Activated T-helper 2 cell treated with anti-CD3 and anti-CD28 coated beads, Interferon-gamma antibody, Interleukin-2, Interleukin-4, amounts not matched to agents 10 μg/mL and 5 μg/mL and 100 μg/mL, durations not matched to agents 14 hours and 24 hours and 36 hours (primary cell): ENCODE data around the gene RAB26. TPM values are rescaled to one million over a fixed set of nuclear protein-coding genes. Genes with fewer than 3 reads are reported as not detected.

Experiments
- DNase-seq: peaks from one replicate; pipeline ENCODE4 v3.0.0; 2021; ENCODE audit warnings: low spot score
- H3K27ac Mint-ChIP-seq: one replicate; pipeline ENCODE4 v1.8.0; 2021; ENCODE audit warnings: mixed read lengths
- H3K27me3 Mint-ChIP-seq: one replicate; pipeline ENCODE4 v1.8.0; 2021; ENCODE audit warnings: low read depth, mixed read lengths
- H3K36me3 Mint-ChIP-seq: one replicate; pipeline ENCODE4 v1.8.0; 2021; ENCODE audit warnings: low read depth, mixed read lengths
- H3K4me1 Mint-ChIP-seq: one replicate; pipeline ENCODE4 v1.8.0; 2021; ENCODE audit warnings: low read depth, mixed read lengths
- H3K4me3 Mint-ChIP-seq: one replicate; pipeline ENCODE4 v1.8.0; 2021; ENCODE audit warnings: low read depth, mild to moderate bottlenecking, moderate library complexity, mixed read lengths
- H3K9me3 Mint-ChIP-seq: one replicate; pipeline ENCODE4 v1.8.0; 2021; ENCODE audit warnings: mixed read lengths
- intact Hi-C: fragments of 100-400 bp; cut with micrococcal nuclease; formaldehyde crosslinking; loops from one replicate; pipeline ENCODE4 v1.15.1; 2023
- total RNA-seq: library from RNA; stranded (reverse); gene quantifications from 2 replicates; pipeline ENCODE4 v1.2.3, GENCODE V29; 2022

RAB26 gene
- total RNA-seq, 1 donor from 2014 or later, result 0.59 TPM

DNA sequence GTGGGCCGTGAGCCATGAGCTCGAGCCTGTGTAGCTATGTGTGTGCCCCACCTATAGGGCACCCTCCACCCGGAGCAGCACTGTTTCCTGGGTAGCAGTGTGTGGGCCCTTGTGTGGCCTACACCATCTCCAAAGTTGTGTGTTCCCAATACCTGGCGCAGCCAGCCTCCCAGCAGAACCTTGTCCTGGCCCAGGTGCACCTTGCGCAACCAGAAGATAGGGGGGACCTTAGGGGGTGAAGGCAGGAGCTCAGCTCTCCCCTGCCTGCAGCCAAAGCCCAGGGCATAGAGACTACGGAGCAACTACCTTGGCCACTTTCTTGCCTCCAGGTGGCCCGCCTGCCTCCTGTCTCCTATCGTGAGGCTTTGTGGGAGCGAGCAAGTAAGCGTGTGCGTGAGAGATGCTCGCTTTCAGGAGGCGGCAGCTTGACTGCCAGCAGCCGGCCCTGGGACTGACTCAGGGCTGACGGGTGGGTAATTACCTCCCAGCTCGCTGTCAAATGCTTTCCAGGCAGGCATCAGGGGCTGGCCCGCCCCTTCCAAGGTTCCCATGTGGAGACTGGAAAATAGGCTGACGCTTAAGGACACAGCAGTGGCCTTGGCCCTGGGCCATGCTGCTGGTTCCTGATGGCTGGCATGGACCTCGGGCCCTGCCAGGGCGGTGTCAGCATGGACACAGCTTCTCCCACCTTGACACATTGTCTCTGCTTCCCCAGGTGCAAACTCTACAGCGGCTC lies 26.1 kb downstream of the RAB26 start:
- H3K36me3 Mint-ChIP-seq, result peaks cover 20% of the 10 kb centered on the region
- no peaks in the 10 kb centered on the region for H3K27me3 Mint-ChIP-seq
- H3K27ac Mint-ChIP-seq, result no peak overlapping the region
- no peak overlapping the region for H3K4me3 Mint-ChIP-seq
- intact Hi-C loops, result no loop called here
- no peaks in the 10 kb centered on the region for H3K9me3 Mint-ChIP-seq
- no peak for DNase-seq
- H3K4me1 Mint-ChIP-seq, result no peaks in the 10 kb centered on the region

GRCh38 chr16:2175454-2175853 lies 27.0 kb downstream of the RAB26 start:
- peaks cover 20% of the 10 kb centered on the region for H3K36me3 Mint-ChIP-seq
- intact Hi-C loops, result no loop called here
- no peak overlapping the region for H3K27ac Mint-ChIP-seq
- H3K4me3 Mint-ChIP-seq, result no peak overlapping the region
- no peak for DNase-seq
- no peaks in the 10 kb centered on the region for H3K27me3 Mint-ChIP-seq
- no peaks in the 10 kb centered on the region for H3K9me3 Mint-ChIP-seq
- no peaks in the 10 kb centered on the region for H3K4me1 Mint-ChIP-seq

GRCh38 chr16:2176047-2176446 lies 27.6 kb downstream of the RAB26 start:
- intact Hi-C loops, result no loop called here
- Mint-ChIP-seq H3K9me3 (no peaks in the 10 kb centered on the region), H3K4me3 (no peak overlapping the region), H3K27ac (no peak overlapping the region), H3K36me3 (peaks cover 20% of the 10 kb centered on the region), H3K4me1 (no peaks in the 10 kb centered on the region), H3K27me3 (no peaks in the 10 kb centered on the region)
- no peak for DNase-seq

DNA sequence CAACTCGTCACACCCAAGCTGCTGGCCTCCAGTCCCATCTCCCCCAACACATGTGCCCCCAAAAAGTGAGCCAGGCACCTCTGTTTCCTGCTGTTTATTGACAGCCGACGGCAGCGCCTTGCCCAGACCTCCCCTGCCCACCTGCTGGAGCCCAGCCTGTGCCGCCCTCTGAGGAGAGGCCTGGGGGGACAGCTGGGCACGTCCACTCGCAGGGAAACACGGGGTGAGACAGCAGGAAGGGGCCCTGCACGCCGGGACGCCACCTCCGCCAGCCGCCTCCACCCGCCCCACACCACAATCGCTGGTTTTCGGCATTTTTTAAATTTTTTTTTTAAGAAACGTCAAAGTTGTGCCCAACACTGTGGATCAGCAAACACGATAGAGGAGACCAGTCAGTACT lies 28.7 kb downstream of the RAB26 start:
- intact Hi-C loops, result no loop called here
- peaks cover 20% of the 10 kb centered on the region for H3K36me3 Mint-ChIP-seq
- H3K27me3 Mint-ChIP-seq, result no peaks in the 10 kb centered on the region
- no peaks in the 10 kb centered on the region for H3K9me3 Mint-ChIP-seq
- no peaks in the 10 kb centered on the region for H3K4me1 Mint-ChIP-seq
- no peak overlapping the region for H3K4me3 Mint-ChIP-seq
- no peak overlapping the region for H3K27ac Mint-ChIP-seq
- DNase-seq, result no peak

DNA sequence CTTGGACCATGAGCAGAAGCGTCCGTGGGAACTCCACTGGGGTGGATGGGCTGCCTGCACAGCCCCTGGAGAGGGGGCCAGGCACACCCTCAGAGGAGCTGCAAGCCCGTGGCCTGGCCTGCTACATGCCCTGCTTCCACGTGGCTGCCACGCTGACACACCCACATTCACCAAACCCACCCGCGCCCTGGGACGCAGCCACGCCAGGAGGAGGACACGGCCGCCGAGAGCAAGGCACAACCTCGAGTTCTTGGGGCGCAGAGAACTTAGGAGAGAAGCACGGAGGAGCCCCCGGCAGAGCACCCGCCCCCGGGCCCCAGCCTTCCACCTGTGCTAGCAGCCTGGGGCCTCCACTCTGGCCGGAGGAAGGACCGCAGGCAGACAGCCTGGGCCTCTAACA lies 29.1 kb downstream of the RAB26 start:
- Mint-ChIP-seq H3K9me3 (no peaks in the 10 kb centered on the region), H3K36me3 (peaks cover 20% of the 10 kb centered on the region), H3K4me1 (no peaks in the 10 kb centered on the region), H3K27me3 (no peaks in the 10 kb centered on the region), H3K27ac (no peak overlapping the region), H3K4me3 (no peak overlapping the region)
- no peak for DNase-seq
- intact Hi-C loops, result no loop called here

- intact Hi-C loops, result no loop called here
- no peak overlapping the region for H3K27ac Mint-ChIP-seq
- peaks cover 17% of the 10 kb centered on the region for H3K36me3 Mint-ChIP-seq
- DNase-seq, result no peak
- no peaks in the 10 kb centered on the region for H3K4me1 Mint-ChIP-seq
- no peaks in the 10 kb centered on the region for H3K9me3 Mint-ChIP-seq
- H3K4me3 Mint-ChIP-seq, result no peak overlapping the region
- H3K27me3 Mint-ChIP-seq, result no peaks in the 10 kb centered on the region
Measured at GRCh38 chr16:2178321-2179106, 30.1 kb downstream of the RAB26 start.

DNA sequence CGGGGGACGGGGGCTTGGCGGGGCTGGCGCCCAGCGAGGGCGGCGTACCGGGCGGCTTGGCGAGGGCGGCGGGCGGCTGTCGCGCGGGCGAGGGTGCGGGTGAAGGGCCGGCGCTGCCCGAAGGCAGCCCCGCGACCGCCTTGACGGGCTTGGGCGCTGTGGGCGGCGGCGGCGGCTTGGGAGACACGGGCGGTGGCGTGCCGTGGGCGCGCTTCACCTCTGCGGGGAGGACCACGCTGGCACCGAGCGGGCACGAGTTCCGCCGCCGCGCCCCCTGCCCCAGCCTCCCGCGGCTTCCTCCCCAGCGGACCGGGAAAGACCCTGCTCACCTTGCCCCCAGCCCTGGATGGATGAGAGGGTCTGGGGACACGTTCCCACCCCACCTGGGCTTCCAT lies 30.7 kb downstream of the RAB26 start:
- intact Hi-C loops, result no loop called here
- H3K27ac Mint-ChIP-seq, result no peak overlapping the region
- DNase-seq, result no peak
- no peaks in the 10 kb centered on the region for H3K9me3 Mint-ChIP-seq
- no peak overlapping the region for H3K4me3 Mint-ChIP-seq
- no peaks in the 10 kb centered on the region for H3K4me1 Mint-ChIP-seq
- no peaks in the 10 kb centered on the region for H3K27me3 Mint-ChIP-seq
- peaks cover 14% of the 10 kb centered on the region for H3K36me3 Mint-ChIP-seq

- no peaks in the 10 kb centered on the region for H3K4me1 Mint-ChIP-seq
- peaks cover 9% of the 10 kb centered on the region for H3K36me3 Mint-ChIP-seq
- H3K27me3 Mint-ChIP-seq, result no peaks in the 10 kb centered on the region
- no peak overlapping the region for H3K27ac Mint-ChIP-seq
- no peaks in the 10 kb centered on the region for H3K9me3 Mint-ChIP-seq
- H3K4me3 Mint-ChIP-seq, result no peak overlapping the region
- DNase-seq, result no peak
- intact Hi-C loops, result no loop called here
Measured at GRCh38 chr16:2179576-2179975, 31.2 kb downstream of the RAB26 start.

GRCh38 chr16:2180461-2180860 lies 32.0 kb downstream of the RAB26 start:
- intact Hi-C loops, result no loop called here
- Mint-ChIP-seq H3K9me3 (no peaks in the 10 kb centered on the region), H3K27me3 (no peaks in the 10 kb centered on the region), H3K4me3 (no peak overlapping the region), H3K36me3 (peaks cover 8% of the 10 kb centered on the region), H3K27ac (no peak overlapping the region), H3K4me1 (no peaks in the 10 kb centered on the region)
- no peak for DNase-seq

DNA sequence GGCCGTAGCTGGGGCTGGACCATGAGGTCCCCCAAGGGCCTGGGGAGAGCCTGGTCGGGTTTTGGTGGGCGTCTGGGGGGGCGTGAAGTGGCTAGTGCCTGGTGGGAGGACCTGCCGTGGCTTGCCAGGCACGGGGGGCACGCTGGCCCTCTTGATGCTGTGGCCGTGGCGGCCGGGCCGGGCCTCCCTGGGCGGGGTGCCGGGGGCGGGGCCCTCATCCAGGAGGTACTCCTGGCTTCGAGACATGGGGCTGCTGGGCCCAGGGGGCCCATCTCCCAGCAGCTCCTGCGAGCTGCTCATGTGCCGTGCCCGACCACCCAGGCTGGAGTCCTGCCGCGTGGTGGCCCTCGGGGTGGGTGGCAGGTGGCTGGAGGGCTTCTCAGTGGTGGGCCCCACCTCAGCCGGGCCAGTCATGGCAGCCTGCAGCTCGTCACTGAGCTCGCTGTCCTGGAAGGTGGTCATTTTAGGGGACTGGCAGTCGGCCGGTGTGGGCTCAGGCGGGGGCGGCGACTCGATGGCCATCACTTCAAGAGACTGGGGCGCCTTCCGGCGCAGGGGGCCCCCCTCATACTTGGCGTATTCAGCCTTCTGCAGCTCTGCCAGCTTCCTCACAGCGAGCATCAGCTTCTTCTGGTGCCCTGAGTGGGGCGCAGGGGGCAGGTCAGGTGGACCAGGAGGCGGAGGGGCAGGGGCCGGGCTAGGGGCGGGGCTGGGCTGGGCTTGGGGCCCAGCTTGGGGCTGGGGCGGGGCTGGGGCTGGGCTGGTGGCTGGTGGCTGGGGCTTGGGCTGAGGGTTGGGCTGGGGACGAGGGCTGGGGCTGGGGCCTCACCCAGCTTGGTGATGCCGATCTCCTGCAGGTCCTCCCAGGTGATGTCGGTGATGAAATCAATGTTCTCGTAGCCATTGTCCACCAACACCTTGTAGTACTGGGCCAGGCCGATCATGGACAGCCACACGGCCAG lies 32.8 kb downstream of the RAB26 start:
- Mint-ChIP-seq H3K36me3 (peaks cover 3% of the 10 kb centered on the region), H3K27ac (no peak overlapping the region), H3K4me3 (no peak overlapping the region), H3K27me3 (no peaks in the 10 kb centered on the region), H3K9me3 (no peaks in the 10 kb centered on the region), H3K4me1 (no peaks in the 10 kb centered on the region)
- DNase-seq, result no peak
- intact Hi-C loops, result no loop called here

GRCh38 chr16:2181952-2182351 lies 33.5 kb downstream of the RAB26 start:
- intact Hi-C loops, result no loop called here

GRCh38 chr16:2183671-2184070 lies 35.2 kb downstream of the RAB26 start:
- no peak for DNase-seq
- Mint-ChIP-seq H3K36me3 (no peaks in the 10 kb centered on the region), H3K4me3 (no peak overlapping the region), H3K27me3 (no peaks in the 10 kb centered on the region), H3K9me3 (no peaks in the 10 kb centered on the region), H3K27ac (no peak overlapping the region), H3K4me1 (no peaks in the 10 kb centered on the region)
- intact Hi-C loops, result no loop called here

More at GRCh38 chr16:2181952-2182351, 33.5 kb downstream of the RAB26 start:
- DNase-seq, result no peak
- Mint-ChIP-seq H3K27ac (no peak overlapping the region), H3K4me1 (no peaks in the 10 kb centered on the region), H3K4me3 (no peak overlapping the region), H3K9me3 (no peaks in the 10 kb centered on the region), H3K36me3 (peaks cover 3% of the 10 kb centered on the region), H3K27me3 (no peaks in the 10 kb centered on the region)
